Colonic mucosa (tissue), 4 donors: Measurements from ENCODE around the gene RHOBTB3. TPM values are rescaled to one million over a fixed set of nuclear protein-coding genes. Genes with fewer than 3 reads are reported as not detected.
"Not testable (repeated sequence)": the region's sequence is repeated elsewhere in the genome, so short reads cannot be mapped to it uniquely, and the experiment has no call there.

Source experiments
- DNase-seq: peaks from one replicate; pipeline ENCODE4 v3.0.0-alpha.2; 2020
- H3K27ac ChIP-seq: fragments of 200-600 bp; one replicate; pipeline ENCODE4 v1.8.0; 2021
- H3K27me3 ChIP-seq: fragments of 200-600 bp; one replicate; pipeline ENCODE4 v1.8.0; 2021
- H3K36me3 ChIP-seq: fragments of 200-600 bp; one replicate; pipeline ENCODE4 v1.8.0; 2021
- H3K4me1 ChIP-seq: fragments of 200-600 bp; one replicate; pipeline ENCODE4 v1.8.0; 2021; ENCODE audit warnings: mild to moderate bottlenecking
- H3K4me3 ChIP-seq: fragments of 200-600 bp; one replicate; pipeline ENCODE4 v1.8.0; 2021
- H3K9ac ChIP-seq, 2 donors: one replicate each; pipeline ENCODE4 v1.7.0; 2013; ENCODE audit warnings: control low read depth in 2 of 2, low read depth in 2 of 2, low read length in 2 of 2
- H3K9me3 ChIP-seq: fragments of 200-600 bp; one replicate; pipeline ENCODE4 v1.8.0; 2021
- intact Hi-C: fragments of 100-400 bp; cut with DNase I; formaldehyde crosslinking; loops from one replicate; pipeline ENCODE4 v1.14.1; 2022
- total RNA-seq, 2 donors: library from RNA; stranded (reverse); fragmentation: NEBNext Ultra II Directional in 1 of 2; extraction: Animal tissue kit (Norgen Biotek cat#: 25700) in 1 of 2; gene quantifications; one replicate each; pipeline ENCODE4 v1.2.1, GENCODE V29; 2021
- TF ChIP-seq, protein P1 (sequence below): fragments of 200-600 bp; IDR thresholded peaks from one replicate; pipeline ENCODE4 v1.8.0; 2022; ENCODE audit warnings: antibody characterized with exemption, mild to moderate bottlenecking
- donor health status: healthy.
- donor health status: DM: no; HTN: no; CAD: no.
- donor health status: DM: no; HTN: no; CAD: no.

RHOBTB3 gene
- total RNA-seq, 2 donors from 2014 or later = 50.0 to 59.0 TPM

DNA sequence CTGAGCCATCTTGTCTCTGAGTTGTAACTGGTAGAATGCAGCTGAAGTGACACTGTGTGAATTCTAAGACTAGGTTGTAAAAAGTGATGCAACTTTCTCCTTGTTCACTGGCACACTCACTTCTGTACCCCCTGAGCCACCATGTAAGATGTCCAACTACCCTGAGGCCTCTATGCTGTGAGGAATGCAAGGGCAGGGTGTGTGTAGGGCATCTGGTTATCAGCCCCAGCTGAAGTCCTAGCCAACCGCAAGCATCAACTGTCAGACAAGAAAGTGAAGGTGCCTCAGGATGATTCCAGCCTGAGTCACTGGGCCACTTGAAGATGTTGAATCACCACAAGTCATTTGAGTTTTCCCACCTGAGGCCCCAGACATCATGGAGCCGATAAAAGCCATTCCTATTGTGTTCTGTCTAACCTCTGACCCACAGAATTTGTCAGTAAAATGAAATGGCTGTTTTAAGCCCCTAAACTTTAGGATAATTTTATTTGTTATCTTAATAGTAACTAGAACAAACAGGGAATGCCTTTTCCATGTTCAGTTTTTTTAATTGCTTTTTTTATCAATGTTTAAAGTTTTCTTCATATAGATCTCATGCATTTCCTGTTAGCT lies 18.7 kb upstream of the RHOBTB3 start:
- H3K27me3 ChIP-seq = no peaks in the 10 kb centered on the region
- no peak overlapping the region for H3K4me3 ChIP-seq
- H3K36me3 ChIP-seq = no peaks in the 10 kb centered on the region
- no peak overlapping the region for H3K27ac ChIP-seq
- H3K4me1 ChIP-seq = no peaks in the 10 kb centered on the region
- H3K9me3 ChIP-seq = no peaks in the 10 kb centered on the region
- H3K9ac ChIP-seq = no peak overlapping the region
- intact Hi-C loops = no loop called here
- no peak for DNase-seq
- TF ChIP-seq, protein P1, sequence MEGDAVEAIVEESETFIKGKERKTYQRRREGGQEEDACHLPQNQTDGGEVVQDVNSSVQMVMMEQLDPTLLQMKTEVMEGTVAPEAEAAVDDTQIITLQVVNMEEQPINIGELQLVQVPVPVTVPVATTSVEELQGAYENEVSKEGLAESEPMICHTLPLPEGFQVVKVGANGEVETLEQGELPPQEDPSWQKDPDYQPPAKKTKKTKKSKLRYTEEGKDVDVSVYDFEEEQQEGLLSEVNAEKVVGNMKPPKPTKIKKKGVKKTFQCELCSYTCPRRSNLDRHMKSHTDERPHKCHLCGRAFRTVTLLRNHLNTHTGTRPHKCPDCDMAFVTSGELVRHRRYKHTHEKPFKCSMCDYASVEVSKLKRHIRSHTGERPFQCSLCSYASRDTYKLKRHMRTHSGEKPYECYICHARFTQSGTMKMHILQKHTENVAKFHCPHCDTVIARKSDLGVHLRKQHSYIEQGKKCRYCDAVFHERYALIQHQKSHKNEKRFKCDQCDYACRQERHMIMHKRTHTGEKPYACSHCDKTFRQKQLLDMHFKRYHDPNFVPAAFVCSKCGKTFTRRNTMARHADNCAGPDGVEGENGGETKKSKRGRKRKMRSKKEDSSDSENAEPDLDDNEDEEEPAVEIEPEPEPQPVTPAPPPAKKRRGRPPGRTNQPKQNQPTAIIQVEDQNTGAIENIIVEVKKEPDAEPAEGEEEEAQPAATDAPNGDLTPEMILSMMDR = no peak

DNA sequence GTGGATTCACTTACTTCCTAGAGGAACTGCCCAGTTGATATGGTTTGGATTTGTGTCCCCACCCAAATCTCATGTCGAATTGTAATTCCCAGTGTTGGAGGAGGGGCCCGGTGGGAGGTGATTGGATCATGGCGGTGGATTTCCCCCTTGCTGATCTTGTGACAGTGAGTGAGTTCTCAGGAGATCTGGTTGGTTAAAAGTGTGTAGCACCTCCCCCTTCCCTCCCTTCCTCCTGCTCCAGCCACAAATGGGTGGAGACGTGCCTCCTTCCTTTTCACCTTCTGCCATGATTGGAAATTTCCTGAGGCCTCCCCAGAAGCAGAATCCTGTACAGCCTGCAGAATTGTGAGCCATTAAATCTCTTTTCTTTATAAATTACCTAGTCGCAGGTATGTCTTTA lies 17.9 kb upstream of the RHOBTB3 start:
- H3K4me3 ChIP-seq, H3K9ac ChIP-seq, H3K27me3 ChIP-seq, H3K9me3 ChIP-seq, H3K27ac ChIP-seq, H3K36me3 ChIP-seq, H3K4me1 ChIP-seq, intact Hi-C loops, DNase-seq: not testable (repeated sequence)

DNA sequence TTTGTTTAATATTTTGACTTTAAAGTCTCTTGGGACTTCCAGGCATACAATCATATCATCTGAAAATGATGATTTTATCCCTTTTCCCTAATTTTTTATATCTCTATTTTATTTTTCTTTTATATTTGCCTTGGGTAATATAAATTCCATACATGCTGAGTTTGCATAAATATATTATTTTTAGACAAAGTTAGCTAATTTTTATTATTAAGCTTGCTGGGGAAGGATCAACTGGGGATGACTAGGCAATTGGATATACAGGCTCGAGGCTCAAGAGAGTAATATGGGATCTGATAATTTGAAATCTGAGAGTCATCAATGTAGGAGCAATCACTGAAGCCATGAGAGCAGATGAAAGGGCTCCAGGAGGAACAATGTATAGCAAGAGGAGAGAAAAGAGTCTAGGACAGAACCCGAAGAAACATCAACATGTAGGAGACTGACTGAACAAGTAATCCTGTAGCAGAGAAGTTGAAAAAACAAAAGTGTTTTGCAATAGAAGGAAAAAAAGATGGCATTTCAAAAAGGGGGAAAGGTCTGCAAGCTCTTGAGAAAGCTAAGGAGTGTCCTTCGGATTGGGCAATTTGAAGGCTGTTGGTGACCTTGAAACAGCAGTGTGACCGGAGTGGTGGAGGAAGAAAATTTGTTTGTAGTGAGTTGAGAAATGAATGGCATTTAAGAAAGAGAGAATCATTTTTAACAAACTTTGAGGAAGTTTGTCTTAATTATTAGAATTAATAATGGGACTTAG lies 17.0 kb upstream of the RHOBTB3 start:
- intact Hi-C loops = no loop called here
- Histone ChIP-seq H3K4me3 (no peak overlapping the region), H3K27me3 (no peaks in the 10 kb centered on the region), H3K4me1 (peaks cover 8% of the 10 kb centered on the region), H3K9ac (no peak overlapping the region), H3K36me3 (no peaks in the 10 kb centered on the region), H3K9me3 (no peaks in the 10 kb centered on the region), H3K27ac (no peak overlapping the region)
- no peak for DNase-seq
- TF ChIP-seq, protein P1 = no peak

DNA sequence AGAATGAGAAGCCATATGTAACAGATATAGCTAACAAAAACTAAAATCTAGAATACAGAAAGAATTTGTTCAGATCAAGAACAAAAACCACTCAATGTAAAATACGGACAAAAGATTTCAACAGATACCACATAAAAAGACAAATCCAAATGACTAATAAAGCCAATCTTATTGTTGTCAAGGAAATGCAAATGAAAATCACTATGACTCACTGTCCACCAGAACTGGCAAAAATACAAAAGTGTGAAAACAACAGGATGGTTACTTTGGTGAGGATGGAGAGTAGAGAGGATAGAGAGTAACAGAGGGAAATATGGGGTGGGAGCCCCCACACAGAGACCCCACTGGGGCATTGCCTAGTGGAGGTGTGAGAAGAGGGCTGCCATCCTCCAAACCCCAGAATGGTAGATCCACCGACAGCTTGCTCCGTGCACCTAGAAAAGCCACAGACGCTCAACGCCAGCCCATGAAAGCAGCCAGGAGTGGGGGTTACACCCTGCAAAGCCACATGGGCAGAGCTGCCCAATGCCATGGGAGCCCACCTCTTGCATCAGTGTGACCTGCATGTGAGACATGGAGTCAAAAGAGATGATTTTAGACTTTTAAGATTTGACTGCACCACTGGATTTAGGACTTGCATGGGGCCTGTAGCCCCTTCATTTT lies 15.2 kb upstream of the RHOBTB3 start:
- no peak overlapping the region for H3K27ac ChIP-seq
- intact Hi-C loops = no loop called here
- TF ChIP-seq, protein P1 = no peak
- H3K9ac ChIP-seq = no peak overlapping the region
- peaks cover 8% of the 10 kb centered on the region for H3K4me1 ChIP-seq
- no peaks in the 10 kb centered on the region for H3K36me3 ChIP-seq
- no peak overlapping the region for H3K4me3 ChIP-seq
- H3K27me3 ChIP-seq = no peaks in the 10 kb centered on the region
- DNase-seq = no peak
- no peaks in the 10 kb centered on the region for H3K9me3 ChIP-seq

DNA sequence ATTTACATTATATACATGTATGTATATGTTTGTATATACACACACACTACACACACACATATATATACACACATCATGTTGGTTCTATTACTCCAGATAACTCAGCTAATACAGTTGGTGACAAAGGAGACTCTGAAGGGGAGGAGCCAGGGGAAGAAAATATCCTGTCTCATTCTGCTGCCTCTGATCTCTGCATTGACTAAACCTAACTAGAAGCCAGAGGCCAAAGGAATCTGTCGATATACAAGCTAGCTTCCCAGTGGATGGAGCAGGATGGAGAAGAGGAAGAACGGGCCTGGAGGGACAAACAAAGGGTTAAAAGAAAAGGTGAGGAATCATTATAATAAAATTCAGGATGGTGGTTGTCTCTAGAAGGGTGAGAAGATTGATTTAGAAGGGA lies 13.7 kb upstream of the RHOBTB3 start:
- intact Hi-C loops = no loop called here
- H3K27me3 ChIP-seq = no peaks in the 10 kb centered on the region
- no peak overlapping the region for H3K27ac ChIP-seq
- DNase-seq = no peak
- H3K4me1 ChIP-seq = peaks cover 8% of the 10 kb centered on the region
- no peaks in the 10 kb centered on the region for H3K9me3 ChIP-seq
- H3K9ac ChIP-seq = no peak overlapping the region
- TF ChIP-seq, protein P1 = no peak
- no peak overlapping the region for H3K4me3 ChIP-seq
- H3K36me3 ChIP-seq = no peaks in the 10 kb centered on the region

DNA sequence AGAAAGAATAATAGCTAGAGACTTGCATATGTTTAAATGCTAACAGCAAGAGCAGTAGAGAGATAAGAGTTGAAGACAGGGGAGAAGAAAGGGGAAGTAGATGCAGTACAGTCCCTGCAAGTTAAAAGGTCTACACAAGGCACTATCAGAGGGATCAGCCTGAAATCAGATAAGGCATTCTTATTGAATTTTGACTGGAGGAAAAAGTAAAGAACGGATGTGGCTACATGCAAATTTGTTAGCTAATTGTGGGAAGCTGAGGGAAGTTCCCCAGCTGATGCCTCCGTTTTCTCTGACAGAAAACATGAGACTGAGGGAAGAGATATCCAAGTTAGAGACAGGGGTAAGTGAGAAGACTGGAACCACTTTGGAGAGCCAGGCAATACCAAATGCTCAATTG lies 12.9 kb upstream of the RHOBTB3 start:
- H3K36me3 ChIP-seq = no peaks in the 10 kb centered on the region
- DNase-seq = no peak
- H3K9ac ChIP-seq = no peak overlapping the region
- peaks cover 8% of the 10 kb centered on the region for H3K4me1 ChIP-seq
- TF ChIP-seq, protein P1 = no peak
- H3K27me3 ChIP-seq = no peaks in the 10 kb centered on the region
- no peaks in the 10 kb centered on the region for H3K9me3 ChIP-seq
- intact Hi-C loops = no loop called here
- peak overlapping the region; percentile 5 for H3K27ac ChIP-seq
- no peak overlapping the region for H3K4me3 ChIP-seq
